Panc1 (cell line): Measurements from ENCODE around the gene ADAMTS19. TPM values are rescaled to one million over a fixed set of nuclear protein-coding genes. Genes with fewer than 3 reads are reported as not detected.

Source experiments
- ATAC-seq: fragments of 200-7000 bp; cut with Tn5 transposase; 2 replicates; pipeline ENCODE4 v1.9.1; 2020; ENCODE audit warnings: mild to moderate bottlenecking, moderate library complexity
- BruUV-seq: library from RNA; stranded (reverse); fragments of 400-500 nt; replicated peaks from 2 replicates; lab custom pipeline; 2021; lab: Mats Ljungman, UMichigan
- CTCF ChIA-PET: fragments of 300-600 bp; sonication (Branson Sonifier 250); formaldehyde crosslinking; loops from one replicate; lab custom pipeline; 2022; ENCODE audit warnings: antibody characterized with exemption; lab: Charles Lee
- POLR2A ChIA-PET: fragments of 300-600 bp; sonication (Branson Sonifier 250); formaldehyde crosslinking; loops from one replicate; lab custom pipeline; 2022; ENCODE audit warnings: antibody characterized with exemption; lab: Charles Lee
- DNase-seq: peaks from one replicate; pipeline ENCODE4 v3.0.0-alpha.2; 2010; ENCODE audit warnings: low read depth, low spot score
- H3K27ac ChIP-seq: 2 replicates; pipeline ENCODE4 v1.5.1; 2011; ENCODE audit warnings: mild to moderate bottlenecking, low read length, inconsistent platforms
- H3K27me3 ChIP-seq: fragments of 200-500 bp; sonication (Bioruptor generic); 2 replicates; pipeline ENCODE4 v1.6.0; 2014; ENCODE audit warnings: low read length, inconsistent platforms; ENCODE audit not compliant: control insufficient read depth, insufficient read depth
- H3K36me3 ChIP-seq: fragments of 200-500 bp; sonication (Bioruptor generic); 2 replicates; pipeline ENCODE4 v1.5.1; 2014; ENCODE audit warnings: inconsistent platforms, mild to moderate bottlenecking, low read length, moderate library complexity; ENCODE audit not compliant: control insufficient read depth, insufficient read depth
- H3K4me1 ChIP-seq: 2 replicates; pipeline ENCODE4 v1.5.1; 2011; ENCODE audit warnings: inconsistent platforms, mild to moderate bottlenecking, low read length, moderate library complexity; ENCODE audit not compliant: control insufficient read depth, insufficient read depth
- H3K4me3 ChIP-seq, 2 experiments: 2 replicates each; pipeline ENCODE4 v1.5.1; 2011 to 2012; ENCODE audit warnings: low read depth in 2 of 2, low read length in 2 of 2, mild to moderate bottlenecking in 2 of 2, inconsistent platforms in 1 of 2, moderate library complexity in 1 of 2
- H3K9me3 ChIP-seq: fragments of 200-500 bp; sonication (Bioruptor generic); 2 replicates; pipeline ENCODE4 v1.5.1; 2014; ENCODE audit warnings: low read depth, mild to moderate bottlenecking, inconsistent platforms, low read length, moderate library complexity; ENCODE audit not compliant: control insufficient read depth, insufficient read depth
- CTCF ChIP-seq: fragments of 450-650 bp; IDR thresholded peaks from 2 replicates; pipeline ENCODE4 v1.5.1; 2017; ENCODE audit warnings: mild to moderate bottlenecking
- POLR2AphosphoS5 ChIP-seq: IDR thresholded peaks from 2 replicates; pipeline ENCODE4 v1.6.1; 2012; ENCODE audit warnings: mild to moderate bottlenecking, low read depth, low read length, moderate library complexity
- REST ChIP-seq, 2 experiments: IDR thresholded peaks; 2 replicates each; pipeline ENCODE4 v1.6.1; 2011 to 2012; ENCODE audit warnings: low read depth in 2 of 2, control low read depth in 1 of 2, low read length in 1 of 2, mild to moderate bottlenecking in 1 of 2, moderate library complexity in 1 of 2; ENCODE audit not compliant: insufficient read depth in 1 of 2
- SIN3A ChIP-seq: IDR thresholded peaks from 2 replicates; pipeline ENCODE4 v1.6.1; 2012; ENCODE audit warnings: low read depth, mild to moderate bottlenecking, low read length, moderate library complexity, borderline replicate concordance; ENCODE audit not compliant: insufficient read depth
- TCF7L2 ChIP-seq: IDR thresholded peaks from 2 replicates; pipeline ENCODE4 v1.6.1; 2011; ENCODE audit warnings: mild to moderate bottlenecking, low read depth, low read length, inconsistent platforms
- in situ Hi-C: cut with HindIII; loops from 2 replicates; pipeline ENCODE4 v1.10.0; 2016; ENCODE audit warnings: low sequenced_read_pairs, low pct_unique_long_range_greater_than_20kb
- intact Hi-C: fragments of 100-400 bp; cut with micrococcal nuclease; formaldehyde crosslinking; loops from one replicate; pipeline ENCODE4 v1.10.0; 2022; ENCODE audit not compliant: unreplicated experiment
- total RNA-seq: library from RNA; stranded (reverse); gene quantifications from one replicate; pipeline ENCODE4 v1.2.1, GENCODE V29; 2021; ENCODE audit not compliant: unreplicated experiment

Gene ADAMTS19
- total RNA-seq, 1 experiment from 2014 or later, result not detected

DNA sequence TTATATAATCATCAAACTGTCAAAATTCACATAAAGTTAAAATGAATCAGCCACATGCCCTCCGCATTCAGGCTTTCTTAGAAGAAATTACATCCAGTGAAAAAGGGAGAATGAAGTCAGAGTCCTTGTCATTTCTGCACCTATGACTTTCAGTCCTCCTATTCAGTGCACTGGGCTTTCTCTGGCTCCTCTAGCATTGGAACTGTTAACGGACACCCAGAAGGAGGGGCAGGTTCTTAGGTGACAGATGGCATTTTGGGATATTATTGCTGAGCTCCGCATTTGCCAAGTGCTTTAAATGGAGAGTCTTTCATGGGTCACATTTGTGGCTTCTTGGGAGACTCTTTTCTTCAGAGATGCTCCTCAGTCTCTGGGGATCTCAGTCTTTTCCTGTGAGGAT is 40.0 kb downstream of the ADAMTS19 start:
- ChIA-PET CTCF (no interaction called here), POLR2A (no interaction called here)
- DNase-seq (no peak), ATAC-seq (no peak)
- Histone ChIP-seq H3K4me1 (no peaks in the 10 kb centered on the region), H3K4me3 (no peak overlapping the region), H3K9me3 (no peaks in the 10 kb centered on the region), H3K36me3 (no peaks in the 10 kb centered on the region), H3K27me3 (no peaks in the 10 kb centered on the region), H3K27ac (no peak overlapping the region)
- in situ Hi-C loops (no loop called here), intact Hi-C loops (no loop called here)
- no TSS peak for BruUV-seq
- TF ChIP-seq SIN3A, result no peak

- TF ChIP-seq CTCF, result no peak
- TF ChIP-seq REST (IDR thresholded peaks at IDR 0.05; ENCODE audit: insufficient read depth in 1 of 2, low read depth in 2 of 2, low read length in 1 of 2), result no peak
- TF ChIP-seq SIN3A, result no peak
- no peak for TF ChIP-seq POLR2AphosphoS5
- TF ChIP-seq TCF7L2, result no peak
- no peak for ATAC-seq
- H3K27me3 ChIP-seq, result no peaks in the 10 kb centered on the region
- no peak for DNase-seq
- CTCF ChIA-PET, result no interaction called here
- no peak overlapping the region for H3K27ac ChIP-seq
- no peak overlapping the region for H3K4me3 ChIP-seq
- no peaks in the 10 kb centered on the region for H3K4me1 ChIP-seq
- no TSS peak for BruUV-seq
- no peaks in the 10 kb centered on the region for H3K9me3 ChIP-seq
- H3K36me3 ChIP-seq, result no peaks in the 10 kb centered on the region; the same call in 1 of the 2 replicates
- in situ Hi-C loops (no loop called here), intact Hi-C loops (no loop called here)
- POLR2A ChIA-PET, result no interaction called here
Observed at GRCh38 chr5:129506086-129506485, 46.0 kb downstream of the ADAMTS19 start.

DNA sequence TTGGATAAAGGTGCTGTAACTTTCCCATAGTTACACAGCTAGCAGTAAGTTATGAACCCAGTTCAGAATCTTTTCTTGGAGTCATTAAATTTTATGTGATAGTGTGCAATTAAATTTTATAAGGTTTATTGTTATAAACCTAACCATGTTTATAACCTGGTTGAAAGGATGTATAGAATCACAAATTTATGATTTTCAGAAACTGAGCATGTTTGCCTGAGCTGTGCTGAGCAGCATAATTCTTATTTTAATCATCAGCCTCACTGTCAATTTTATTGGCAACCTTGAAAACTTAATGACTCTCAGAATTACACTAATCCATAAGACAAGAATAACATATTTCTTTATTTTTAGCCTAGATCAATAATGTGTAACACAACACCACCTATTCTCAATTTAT is 46.9 kb downstream of the ADAMTS19 start:
- ATAC-seq (no peak), DNase-seq (no peak)
- ChIA-PET POLR2A (no interaction called here), CTCF (interaction anchor here (0.6 kb wide), 1 partner anchor 608 kb away, joined by 3 read pairs; no protein-coding TSS in a partner anchor)
- no peaks in the 10 kb centered on the region; the same call in 1 of the 2 replicates for H3K36me3 ChIP-seq
- BruUV-seq, result no TSS peak
- intact Hi-C loops, result no loop called here
- H3K27ac ChIP-seq, result no peak overlapping the region
- TF ChIP-seq REST (IDR thresholded peaks at IDR 0.05; ENCODE audit: insufficient read depth in 1 of 2, low read depth in 2 of 2, low read length in 1 of 2) (no peak), SIN3A (no peak), POLR2AphosphoS5 (no peak)
- H3K4me3 ChIP-seq, result no peak overlapping the region
- no peaks in the 10 kb centered on the region for H3K9me3 ChIP-seq
- H3K4me1 ChIP-seq, result no peaks in the 10 kb centered on the region
- in situ Hi-C loops, result no loop called here
- H3K27me3 ChIP-seq, result no peaks in the 10 kb centered on the region
